GM13976 (cell line): Measurements from ENCODE around the gene CCDC197.

Experiments
- DNase-seq: peaks from one replicate; pipeline ENCODE4 v3.0.0; 2012; ENCODE audit warnings: low spot score
- CTCF ChIP-seq: IDR thresholded peaks from 2 replicates; pipeline ENCODE4 v1.5.1; 2012; ENCODE audit warnings: borderline replicate concordance, mild to moderate bottlenecking; ENCODE audit not compliant: insufficient read depth; ENCODE audit errors: extremely low read depth, missing control alignments, control extremely low read depth
- in situ Hi-C: fragments of 300-500 bp; cut with MboI; formaldehyde crosslinking; loops from one replicate; pipeline ENCODE4 v1.12.0; 2022; ENCODE audit warnings: low sequenced_read_pairs, mixed read lengths, inconsistent platforms; ENCODE audit not compliant: unreplicated experiment

The CCDC197 gene

GRCh38 chr14:94043756-94044475 lies 46.8 kb downstream of the CCDC197 start:
- in situ Hi-C loops: no loop called here
- no peak for TF ChIP-seq CTCF
- DNase-seq: no peak

GRCh38 chr14:94044476-94045091 lies 47.5 kb downstream of the CCDC197 start:
- in situ Hi-C loops: no loop called here
- no peak for TF ChIP-seq CTCF
- no peak for DNase-seq

- DNase-seq: no peak
- in situ Hi-C loops: no loop called here
- TF ChIP-seq CTCF: no peak
These were observed 48.0 kb downstream of the CCDC197 start for GRCh38 chr14:94045101-94045500.

GRCh38 chr14:94045563-94046345 lies 48.7 kb downstream of the CCDC197 start:
- in situ Hi-C loops: no loop called here
- no peak for DNase-seq
- no peak for TF ChIP-seq CTCF

GRCh38 chr14:94046696-94047250 lies 49.7 kb downstream of the CCDC197 start:
- in situ Hi-C loops: no loop called here
- no peak for DNase-seq
- TF ChIP-seq CTCF: no peak

GRCh38 chr14:94047581-94047980 lies 50.5 kb downstream of the CCDC197 start:
- DNase-seq: no peak
- in situ Hi-C loops: no loop called here
- no peak for TF ChIP-seq CTCF
